Smooth muscle cell (in vitro differentiated cells): Measurements from ENCODE around the gene RAB3IL1. TPM values are rescaled to one million over a fixed set of nuclear protein-coding genes. Genes with fewer than 3 reads are reported as not detected.

Source experiments
- DNase-seq: peaks from one replicate; lab custom pipeline; 2025; ENCODE audit not compliant: unreplicated experiment; lab: John Stamatoyannopoulos, UW
- H2AFZ ChIP-seq: fragments of 200-600 bp; sonication (generic); 2 replicates; pipeline ENCODE4 v1.6.0; 2016; ENCODE audit warnings: antibody characterized with exemption, low read depth, mild to moderate bottlenecking
- H3F3A ChIP-seq: fragments of 200-600 bp; sonication (generic); 2 replicates; pipeline ENCODE4 v1.6.0; 2017; ENCODE audit warnings: antibody characterized with exemption, low read depth
- H3K27ac ChIP-seq: fragments of 200-600 bp; sonication (generic); 2 replicates; pipeline ENCODE4 v1.5.1; 2016; ENCODE audit warnings: low read depth, mild to moderate bottlenecking
- H3K27me3 ChIP-seq: fragments of 200-600 bp; sonication (generic); 2 replicates; pipeline ENCODE4 v1.6.1; 2016; ENCODE audit warnings: low read depth, mild to moderate bottlenecking
- H3K36me3 ChIP-seq: fragments of 200-600 bp; sonication (generic); 2 replicates; pipeline ENCODE4 v1.5.1; 2016; ENCODE audit warnings: low read depth
- H3K4me1 ChIP-seq: fragments of 200-600 bp; sonication (generic); 2 replicates; pipeline ENCODE4 v1.5.1; 2016; ENCODE audit warnings: low read depth
- H3K4me2 ChIP-seq: fragments of 200-600 bp; sonication (generic); 2 replicates; pipeline ENCODE4 v1.6.0; 2016; ENCODE audit warnings: mild to moderate bottlenecking
- H3K4me3 ChIP-seq: fragments of 200-600 bp; sonication (generic); 2 replicates; pipeline ENCODE4 v1.5.1; 2016; ENCODE audit warnings: mild to moderate bottlenecking
- H3K79me2 ChIP-seq: fragments of 200-600 bp; sonication (generic); 2 replicates; pipeline ENCODE4 v1.6.0; 2016; ENCODE audit warnings: low read depth, mild to moderate bottlenecking
- H3K9ac ChIP-seq: fragments of 200-600 bp; sonication (generic); 2 replicates; pipeline ENCODE4 v1.6.0; 2016; ENCODE audit warnings: low read depth
- H3K9me3 ChIP-seq: fragments of 200-600 bp; sonication (generic); replicated peaks from 2 replicates; pipeline ENCODE4 v1.5.1; 2016; ENCODE audit warnings: low read depth
- H4K20me1 ChIP-seq: fragments of 200-600 bp; sonication (generic); 2 replicates; pipeline ENCODE4 v1.6.0; 2016; ENCODE audit warnings: low read depth
- WGBS: methylation state at CpG from one replicate; pipeline ENCODE4 v1.1.7; 2016; ENCODE audit warnings: low lambda C conversion rate; 5-methylcytosine and 5-hydroxymethylcytosine counted together
- polyA plus RNA-seq: library from polyadenylated mRNA; unstranded; fragments of >200 nt; fragmentation: Nextera tagmentation; extraction: Ambion mirVana; gene quantifications from 2 replicates; pipeline ENCODE4 v1.2.1, GENCODE V29; 2016
- total RNA-seq: library from RNA; depleted of rRNA; stranded (reverse); fragments of >200 nt; gene quantifications from 2 replicates; pipeline ENCODE4 v1.2.3, GENCODE V29; 2014
- TF ChIP-seq, protein P1 (sequence below): fragments of 200-600 bp; sonication (generic); IDR thresholded peaks from 2 replicates; pipeline ENCODE4 v1.5.1; 2017; ENCODE audit warnings: borderline replicate concordance, mild to moderate bottlenecking, antibody characterized with exemption; ENCODE audit not compliant: insufficient read depth, poor library complexity, severe bottlenecking

RAB3IL1 gene
- total and polyA plus RNA-seq, 2 experiments from 2014 or later = 4.9 to 11.6 TPM

DNA sequence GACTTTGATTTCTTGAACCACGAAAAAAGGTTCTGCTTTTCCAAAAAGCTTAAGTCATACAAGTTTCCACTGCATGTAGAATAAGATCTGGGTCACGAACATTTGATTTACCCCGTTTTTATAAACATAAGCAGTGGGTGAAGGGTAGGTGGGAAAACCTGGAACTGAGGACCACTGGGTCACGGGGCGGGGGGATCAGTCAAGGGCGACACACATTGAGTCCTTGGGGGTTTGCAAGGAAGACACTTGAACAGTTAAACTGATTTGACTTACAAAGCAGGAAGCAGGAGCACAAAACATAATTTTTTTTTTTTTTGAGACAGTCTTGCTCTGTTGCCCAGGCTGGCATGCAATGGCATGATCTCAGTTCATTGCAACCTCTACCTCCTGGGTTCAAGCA is 36.9 kb downstream of the RAB3IL1 start:
- WGBS = 93% methylated on average over 6 of the region's 6 CpGs
- DNase-seq = no peak

DNA sequence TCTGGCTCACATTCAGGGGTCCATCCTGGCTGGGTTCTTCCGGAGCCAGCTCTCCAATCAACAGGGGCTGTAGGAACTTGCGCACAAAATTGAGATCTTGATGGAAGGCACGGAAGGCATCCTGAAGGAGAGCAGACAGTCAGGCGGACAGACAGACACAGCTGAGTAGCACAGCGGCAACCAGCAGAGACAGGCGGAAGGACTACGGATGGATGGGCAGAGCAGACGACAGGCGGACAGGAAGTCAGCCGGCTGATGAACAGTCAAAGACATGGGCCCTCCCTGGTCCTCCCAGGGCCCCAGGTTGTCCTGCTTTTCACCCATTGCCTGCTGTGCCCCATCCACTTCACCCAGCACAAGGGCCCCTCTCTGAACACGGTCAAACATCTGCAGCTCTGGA is 37.3 kb downstream of the RAB3IL1 start:
- 86% methylated on average over 11 of the region's 11 CpGs for WGBS
- Histone ChIP-seq H2AFZ (no peak overlapping the region), H3K4me2 (no peak overlapping the region), H3K27me3 (no peaks in the 10 kb centered on the region), H3K9me3 (no peaks in the 10 kb centered on the region), H3F3A (no peaks in the 10 kb centered on the region), H4K20me1 (no peaks in the 10 kb centered on the region), H3K36me3 (no peaks in the 10 kb centered on the region), H3K4me1 (no peaks in the 10 kb centered on the region), H3K79me2 (no peaks in the 10 kb centered on the region), H3K27ac (no peak overlapping the region), H3K9ac (no peak overlapping the region), H3K4me3 (no peak overlapping the region)
- TF ChIP-seq, protein P1, sequence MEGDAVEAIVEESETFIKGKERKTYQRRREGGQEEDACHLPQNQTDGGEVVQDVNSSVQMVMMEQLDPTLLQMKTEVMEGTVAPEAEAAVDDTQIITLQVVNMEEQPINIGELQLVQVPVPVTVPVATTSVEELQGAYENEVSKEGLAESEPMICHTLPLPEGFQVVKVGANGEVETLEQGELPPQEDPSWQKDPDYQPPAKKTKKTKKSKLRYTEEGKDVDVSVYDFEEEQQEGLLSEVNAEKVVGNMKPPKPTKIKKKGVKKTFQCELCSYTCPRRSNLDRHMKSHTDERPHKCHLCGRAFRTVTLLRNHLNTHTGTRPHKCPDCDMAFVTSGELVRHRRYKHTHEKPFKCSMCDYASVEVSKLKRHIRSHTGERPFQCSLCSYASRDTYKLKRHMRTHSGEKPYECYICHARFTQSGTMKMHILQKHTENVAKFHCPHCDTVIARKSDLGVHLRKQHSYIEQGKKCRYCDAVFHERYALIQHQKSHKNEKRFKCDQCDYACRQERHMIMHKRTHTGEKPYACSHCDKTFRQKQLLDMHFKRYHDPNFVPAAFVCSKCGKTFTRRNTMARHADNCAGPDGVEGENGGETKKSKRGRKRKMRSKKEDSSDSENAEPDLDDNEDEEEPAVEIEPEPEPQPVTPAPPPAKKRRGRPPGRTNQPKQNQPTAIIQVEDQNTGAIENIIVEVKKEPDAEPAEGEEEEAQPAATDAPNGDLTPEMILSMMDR = no peak
- no peak for DNase-seq

More for the DNA sequence above, 36.9 kb downstream of the RAB3IL1 start:
- H3K36me3 ChIP-seq = no peaks in the 10 kb centered on the region
- no peak overlapping the region for H2AFZ ChIP-seq
- no peak overlapping the region for H3K27ac ChIP-seq
- H4K20me1 ChIP-seq = no peaks in the 10 kb centered on the region
- H3K27me3 ChIP-seq = no peaks in the 10 kb centered on the region
- no peaks in the 10 kb centered on the region for H3K9me3 ChIP-seq
- TF ChIP-seq, protein P1 = no peak
- H3K4me3 ChIP-seq = no peak overlapping the region
- H3K4me2 ChIP-seq = no peak overlapping the region
- no peak overlapping the region for H3K9ac ChIP-seq
- no peaks in the 10 kb centered on the region for H3K79me2 ChIP-seq
- H3K4me1 ChIP-seq = no peaks in the 10 kb centered on the region
- H3F3A ChIP-seq = no peaks in the 10 kb centered on the region

DNA sequence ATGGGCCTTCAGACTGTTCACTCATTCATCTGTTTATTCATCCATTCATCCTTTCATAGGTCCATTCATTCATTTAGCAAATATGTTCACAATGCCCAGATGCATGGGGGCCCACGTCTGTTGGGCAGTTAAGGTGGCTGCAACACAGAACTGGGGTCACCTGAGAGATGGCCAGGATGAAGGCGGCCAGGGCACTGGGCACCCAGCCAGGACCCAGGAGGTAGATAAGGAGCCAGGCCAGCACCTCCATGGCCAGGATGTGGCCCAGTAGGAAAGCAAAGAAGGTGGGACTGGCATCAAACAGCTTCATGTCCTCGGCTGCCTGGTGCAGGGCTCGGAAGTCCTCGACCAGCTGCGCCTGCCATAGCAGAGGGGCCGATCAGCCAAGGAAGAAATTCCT is 38.2 kb downstream of the RAB3IL1 start:
- H3K9me3 ChIP-seq = no peaks in the 10 kb centered on the region
- TF ChIP-seq, protein P1 = no peak
- no peak overlapping the region for H2AFZ ChIP-seq
- H3K4me1 ChIP-seq = no peaks in the 10 kb centered on the region
- DNase-seq = no peak
- H3K36me3 ChIP-seq = no peaks in the 10 kb centered on the region
- H3K79me2 ChIP-seq = no peaks in the 10 kb centered on the region
- no peaks in the 10 kb centered on the region for H3F3A ChIP-seq
- WGBS = 94% methylated on average over 7 of the region's 7 CpGs
- no peak overlapping the region for H3K4me3 ChIP-seq
- H4K20me1 ChIP-seq = no peaks in the 10 kb centered on the region
- H3K27ac ChIP-seq = no peak overlapping the region
- no peak overlapping the region for H3K4me2 ChIP-seq
- no peaks in the 10 kb centered on the region for H3K27me3 ChIP-seq
- H3K9ac ChIP-seq = no peak overlapping the region

DNA sequence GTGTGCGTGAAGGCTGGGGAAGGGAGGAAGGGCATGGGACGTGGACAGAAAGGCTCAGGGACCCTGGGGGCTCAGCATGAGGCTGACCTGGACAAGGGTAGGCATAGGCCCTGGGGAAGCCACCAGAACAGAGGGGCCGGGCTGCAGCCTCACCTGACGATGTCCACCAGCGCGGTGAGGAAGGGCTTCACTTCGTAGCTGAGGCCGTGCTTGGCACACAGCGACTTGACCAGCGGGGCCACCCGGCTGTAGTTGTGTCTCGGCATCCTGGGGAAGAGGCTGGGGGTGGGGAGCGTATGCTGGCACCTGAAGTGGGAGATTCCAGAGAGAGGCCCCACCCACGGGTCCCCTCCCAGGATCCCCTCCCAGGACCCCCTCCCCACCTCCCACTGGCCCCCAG is 41.7 kb downstream of the RAB3IL1 start:
- H3K27me3 ChIP-seq = no peaks in the 10 kb centered on the region
- WGBS = 95% methylated on average over 13 of the region's 14 CpGs
- no peaks in the 10 kb centered on the region for H3K36me3 ChIP-seq
- H3K79me2 ChIP-seq = no peaks in the 10 kb centered on the region
- H3K4me1 ChIP-seq = peaks cover 7% of the 10 kb centered on the region
- no peak overlapping the region for H3K9ac ChIP-seq
- no peak overlapping the region for H3K4me2 ChIP-seq
- TF ChIP-seq, protein P1 = no peak
- H2AFZ ChIP-seq = no peak overlapping the region
- no peak for DNase-seq
- no peak overlapping the region for H3K27ac ChIP-seq
- no peaks in the 10 kb centered on the region for H4K20me1 ChIP-seq
- H3K4me3 ChIP-seq = no peak overlapping the region
- no peaks in the 10 kb centered on the region for H3F3A ChIP-seq
- H3K9me3 ChIP-seq = no peaks in the 10 kb centered on the region
